Mesendoderm (in vitro differentiated cells): Measurements from ENCODE around the gene TMEM239. TPM values are rescaled to one million over a fixed set of nuclear protein-coding genes. Genes with fewer than 3 reads are reported as not detected.
"Not testable (repeated sequence)": the region's sequence is repeated elsewhere in the genome, so short reads cannot be mapped to it uniquely, and the experiment has no call there.

Experiments
- DNase-seq: peaks from one replicate; pipeline ENCODE4 v3.0.0; 2013
- H2AK5ac ChIP-seq: 2 replicates; pipeline ENCODE4 v1.6.1; 2013; ENCODE audit warnings: low read length, inconsistent platforms
- H2BK120ac ChIP-seq: 2 replicates; pipeline ENCODE4 v1.6.1; 2013; ENCODE audit warnings: low read depth, mild to moderate bottlenecking, low read length, moderate library complexity, mixed read lengths
- H2BK15ac ChIP-seq: replicated peaks from 2 replicates; pipeline ENCODE4 v1.6.1; 2013; ENCODE audit warnings: low read depth, mild to moderate bottlenecking, moderate library complexity
- H2BK5ac ChIP-seq: 2 replicates; pipeline ENCODE4 v1.6.1; 2013; ENCODE audit warnings: low read length, inconsistent platforms
- H3K18ac ChIP-seq: 2 replicates; pipeline ENCODE4 v1.6.1; 2013; ENCODE audit warnings: mild to moderate bottlenecking, low read length, mixed read lengths
- H3K23ac ChIP-seq: one replicate; pipeline ENCODE4 v1.6.1; 2013; ENCODE audit warnings: low read length
- H3K27ac ChIP-seq: 2 replicates; pipeline ENCODE4 v1.5.1; 2013; ENCODE audit warnings: low read depth, mild to moderate bottlenecking, inconsistent platforms, low read length, moderate library complexity
- H3K27me3 ChIP-seq: 2 replicates; pipeline ENCODE4 v1.6.1; 2013; ENCODE audit warnings: low read length, control low read depth, mild to moderate bottlenecking, inconsistent platforms; ENCODE audit not compliant: insufficient read depth, poor library complexity
- H3K36me3 ChIP-seq: 2 replicates; pipeline ENCODE4 v1.6.1; 2013; ENCODE audit warnings: low read length, inconsistent platforms; ENCODE audit not compliant: control insufficient read depth, insufficient read depth
- H3K4ac ChIP-seq: one replicate; pipeline ENCODE4 v1.6.1; 2013; ENCODE audit warnings: low read depth, mild to moderate bottlenecking, low read length, moderate library complexity
- H3K4me1 ChIP-seq: 2 replicates; pipeline ENCODE4 v1.6.1; 2013; ENCODE audit warnings: low read depth, low read length, inconsistent platforms; ENCODE audit not compliant: control insufficient read depth
- H3K4me2 ChIP-seq: 2 replicates; pipeline ENCODE4 v1.6.1; 2013; ENCODE audit warnings: low read length
- H3K4me3 ChIP-seq: 2 replicates; pipeline ENCODE4 v1.5.1; 2013; ENCODE audit warnings: mild to moderate bottlenecking, low read length
- H3K56ac ChIP-seq: one replicate; pipeline ENCODE4 v1.6.1; 2013; ENCODE audit warnings: low read length
- H3K79me1 ChIP-seq: 2 replicates; pipeline ENCODE4 v1.6.1; 2013; ENCODE audit warnings: low read length, inconsistent platforms
- H3K79me2 ChIP-seq: 2 replicates; pipeline ENCODE4 v1.6.1; 2013; ENCODE audit warnings: mild to moderate bottlenecking, low read length; ENCODE audit not compliant: control insufficient read depth, insufficient read depth
- H3K9ac ChIP-seq: 2 replicates; pipeline ENCODE4 v1.6.1; 2013; ENCODE audit warnings: low read length, inconsistent platforms
- H4K5ac ChIP-seq: one replicate; pipeline ENCODE4 v1.6.1; 2013; ENCODE audit warnings: low read length
- H4K8ac ChIP-seq: one replicate; pipeline ENCODE4 v1.6.1; 2013; ENCODE audit warnings: low read depth, mild to moderate bottlenecking, control low read depth, low read length, moderate library complexity
- WGBS: extraction: QIAGEN DNeasy Blood & Tissue Kit; methylation state at CpG from one replicate; pipeline ENCODE4 v1.1.7; 2013; ENCODE audit warnings: low lambda C conversion rate, missing lambda C conversion rate; ENCODE audit not compliant: insufficient coverage; ENCODE audit errors: extremely low coverage; 5-methylcytosine and 5-hydroxymethylcytosine counted together
- polyA plus RNA-seq, 2 experiments: library from polyadenylated mRNA; stranded (reverse); fragments of 200-250 nt; gene quantifications; one replicate each; pipeline ENCODE4 v1.2.3, GENCODE V29; 2013

Gene TMEM239
- polyA plus RNA-seq (2013, experiment 1 of 2), result not detected
- polyA plus RNA-seq (2013, experiment 2 of 2), result not detected

DNA sequence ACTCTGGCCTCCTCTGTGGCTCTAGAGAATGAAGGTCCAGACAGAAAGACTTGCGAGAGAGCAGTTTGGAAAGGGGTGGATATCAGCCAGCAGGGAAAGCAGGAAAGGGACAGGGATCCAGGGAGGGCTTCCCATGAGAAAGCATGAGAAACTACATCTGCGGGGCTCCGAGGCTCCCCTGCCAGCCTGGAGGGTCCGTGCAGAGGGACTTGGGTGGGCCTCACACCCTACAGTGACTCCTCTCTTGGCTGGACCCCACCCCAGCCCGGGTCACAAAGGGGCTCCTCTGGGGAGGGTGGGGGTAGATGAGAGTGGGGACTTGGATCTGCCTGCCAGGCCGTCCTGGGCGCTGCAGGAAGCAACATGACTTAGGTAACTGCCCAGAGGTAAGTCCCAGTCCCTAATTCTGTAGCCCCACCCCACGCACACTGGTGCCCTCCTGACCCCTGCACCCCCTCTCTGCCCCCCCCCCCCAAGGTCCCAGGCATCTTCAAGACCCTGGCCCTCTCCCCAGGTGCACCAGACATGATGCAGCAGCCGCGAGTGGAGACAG lies at the start of gene TMEM239:
Gene TMEM239, plus strand, starts transcription at position 335 of the 553 bp plus-strand sequence. Its CDS starts 191 bp downstream, at position 526.
- Histone ChIP-seq H3K27me3 (peaks cover 7% of the 10 kb centered on the region), H2AK5ac (no peak within 1 kb of the TSS), H4K5ac (no peak within 1 kb of the TSS), H3K27ac (no peak within 1 kb of the TSS), H3K79me2 (no peaks in the 10 kb centered on the region), H4K8ac (no peak within 1 kb of the TSS), H3K18ac (no peak within 1 kb of the TSS), H2BK15ac (no peak within 1 kb of the TSS), H3K23ac (no peak within 1 kb of the TSS), H2BK120ac (no peak within 1 kb of the TSS), H3K79me1 (no peaks in the 10 kb centered on the region), H3K4me2 (no peak within 1 kb of the TSS), H3K36me3 (no peaks in the 10 kb centered on the region), H3K56ac (no peak within 1 kb of the TSS), H3K9ac (no peak within 1 kb of the TSS), H3K4me3 (no peak within 1 kb of the TSS), H2BK5ac (no peak within 1 kb of the TSS), H3K4me1 (no peaks in the 10 kb centered on the region), H3K4ac (no peak within 1 kb of the TSS)
- no peak for DNase-seq
- WGBS, result no CpG with 5 or more reads among the region's 10 CpGs

DNA sequence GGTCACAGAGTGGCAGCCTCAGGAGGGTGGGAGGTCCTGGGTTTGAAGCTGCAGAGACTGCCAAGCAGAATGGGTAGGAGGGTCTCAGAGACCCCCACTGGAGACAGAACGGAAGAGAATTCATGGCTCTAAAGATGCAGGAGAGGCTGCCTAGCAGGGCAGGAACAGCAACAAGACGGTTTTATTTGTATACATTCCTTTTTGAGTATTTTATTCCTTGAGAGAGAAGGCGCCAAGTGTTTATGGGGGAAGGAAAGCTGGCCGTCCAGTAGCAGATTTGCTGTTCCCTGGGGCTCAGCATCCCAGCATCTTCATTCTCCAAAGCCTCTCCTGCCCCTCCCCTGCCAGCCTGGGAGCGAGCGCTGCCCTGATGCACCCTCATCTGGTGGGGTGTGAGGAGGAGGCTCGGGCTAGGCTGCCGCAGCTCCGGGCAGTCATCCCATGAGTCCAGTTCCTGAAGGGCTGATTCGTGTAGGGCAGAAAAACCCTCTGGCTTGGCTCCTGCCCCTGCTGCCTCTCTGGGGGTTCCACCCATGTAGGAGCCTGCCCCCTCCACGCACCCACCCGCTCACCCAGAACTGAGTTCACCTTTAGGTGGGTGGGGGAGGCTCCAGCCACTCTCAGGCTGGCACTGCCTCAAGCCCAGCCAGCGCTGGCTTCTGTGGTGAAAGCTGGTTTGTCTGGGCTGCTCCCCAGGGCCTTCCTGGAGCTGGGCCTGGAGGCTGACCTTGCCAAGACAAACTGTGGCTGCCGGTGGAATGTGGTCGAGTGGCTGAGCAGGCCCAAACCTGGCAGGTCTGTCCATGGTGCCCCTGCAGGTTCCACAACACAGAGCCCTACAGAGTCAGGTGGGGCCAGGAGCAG lies 48.2 kb upstream of the TMEM239 start:
- H3K36me3 ChIP-seq, result no peaks in the 10 kb centered on the region
- H2AK5ac ChIP-seq, result no peak overlapping the region
- H4K8ac ChIP-seq, result no peak overlapping the region
- H3K79me1 ChIP-seq, result no peaks in the 10 kb centered on the region
- H2BK120ac ChIP-seq, result no peak overlapping the region
- no peak overlapping the region for H3K18ac ChIP-seq
- no peak overlapping the region for H3K9ac ChIP-seq
- DNase-seq, result no peak
- no peak overlapping the region for H3K56ac ChIP-seq
- no peak overlapping the region for H3K4me2 ChIP-seq
- no peak overlapping the region for H2BK15ac ChIP-seq
- no CpG with 5 or more reads among the region's 15 CpGs for WGBS
- H3K27ac ChIP-seq, result no peak overlapping the region
- no peaks in the 10 kb centered on the region for H3K27me3 ChIP-seq
- no peak overlapping the region for H3K4me3 ChIP-seq
- no peak overlapping the region for H3K4ac ChIP-seq
- no peaks in the 10 kb centered on the region for H3K79me2 ChIP-seq
- H4K5ac ChIP-seq, result no peak overlapping the region
- no peak overlapping the region for H3K23ac ChIP-seq
- no peaks in the 10 kb centered on the region for H3K4me1 ChIP-seq
- no peak overlapping the region for H2BK5ac ChIP-seq

DNA sequence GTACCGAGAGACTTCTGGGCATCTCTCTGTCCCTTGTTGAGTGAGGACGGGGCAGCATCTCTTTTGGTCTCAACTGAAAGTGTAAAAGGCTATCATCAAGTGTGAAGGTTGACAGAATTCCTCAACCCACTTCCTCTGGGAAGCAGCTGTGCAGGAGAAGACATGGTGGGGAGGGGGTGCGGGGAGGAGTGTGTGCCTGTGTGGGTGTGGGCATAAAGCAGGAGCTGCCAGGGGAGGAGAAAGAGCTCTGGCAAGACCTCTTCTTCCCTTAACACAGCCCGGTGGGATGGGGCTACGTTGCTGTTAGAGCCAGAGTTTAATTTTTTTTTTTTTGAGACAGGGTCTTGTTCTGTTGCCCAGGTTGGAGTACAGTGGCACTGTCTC lies 47.5 kb upstream of the TMEM239 start:
- H3K4me2 ChIP-seq, result no peak overlapping the region
- H3K9ac ChIP-seq, result no peak overlapping the region
- H3K56ac ChIP-seq, result no peak overlapping the region
- no peaks in the 10 kb centered on the region for H3K79me2 ChIP-seq
- no peak overlapping the region for H4K8ac ChIP-seq
- no peaks in the 10 kb centered on the region for H3K36me3 ChIP-seq
- WGBS, result no CpG with 5 or more reads among the region's 5 CpGs
- H2BK5ac ChIP-seq, result no peak overlapping the region
- no peaks in the 10 kb centered on the region for H3K27me3 ChIP-seq
- H3K4me3 ChIP-seq, result no peak overlapping the region
- no peaks in the 10 kb centered on the region for H3K4me1 ChIP-seq
- no peak overlapping the region for H3K4ac ChIP-seq
- no peak overlapping the region for H2AK5ac ChIP-seq
- H2BK120ac ChIP-seq, result no peak overlapping the region
- H3K23ac ChIP-seq, result no peak overlapping the region
- H3K27ac ChIP-seq, result no peak overlapping the region
- no peak overlapping the region for H3K18ac ChIP-seq
- no peak overlapping the region for H4K5ac ChIP-seq
- H2BK15ac ChIP-seq, result no peak overlapping the region
- no peak for DNase-seq
- H3K79me1 ChIP-seq, result no peaks in the 10 kb centered on the region

GRCh38 chr20:2770091-2770490 lies 46.1 kb upstream of the TMEM239 start:
- H3K79me1 ChIP-seq, DNase-seq, H3K4ac ChIP-seq, H3K36me3 ChIP-seq, H4K5ac ChIP-seq, H3K4me2 ChIP-seq, H3K18ac ChIP-seq, H3K79me2 ChIP-seq, H3K9ac ChIP-seq, H3K56ac ChIP-seq, H3K27me3 ChIP-seq, H2BK15ac ChIP-seq, H2AK5ac ChIP-seq, H3K4me3 ChIP-seq, H3K27ac ChIP-seq, H3K23ac ChIP-seq, H2BK120ac ChIP-seq, H4K8ac ChIP-seq, H2BK5ac ChIP-seq, H3K4me1 ChIP-seq: not testable (repeated sequence)
- WGBS, result no CpG with 5 or more reads among the region's 12 CpGs

DNA sequence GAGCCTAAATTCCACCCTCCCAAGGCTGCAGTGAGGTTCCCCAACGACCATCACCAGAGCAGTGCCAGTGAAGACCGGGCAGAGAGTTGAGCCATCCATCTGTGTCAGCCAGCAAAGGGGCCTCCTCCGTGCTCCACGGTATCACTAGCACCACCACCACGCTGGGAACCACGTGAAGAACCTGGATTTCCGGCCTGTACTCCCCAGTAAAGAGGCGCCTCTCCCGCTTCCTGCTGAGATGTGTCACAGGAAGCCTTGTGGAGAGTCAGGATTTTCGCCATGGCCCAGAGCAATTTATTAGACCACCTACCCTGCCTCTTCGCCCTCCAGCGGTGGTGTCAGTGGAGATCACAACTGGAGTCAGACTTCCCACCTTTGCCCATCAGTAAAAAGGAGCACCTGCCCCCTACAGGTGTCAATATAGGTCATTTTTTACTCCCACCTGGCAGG lies 44.5 kb upstream of the TMEM239 start:
- Histone ChIP-seq H3K4me2 (no peak overlapping the region), H3K79me1 (no peaks in the 10 kb centered on the region), H3K18ac (no peak overlapping the region), H4K8ac (no peak overlapping the region), H3K4me1 (no peaks in the 10 kb centered on the region), H3K23ac (no peak overlapping the region), H3K4ac (no peak overlapping the region), H2AK5ac (no peak overlapping the region), H3K27me3 (no peaks in the 10 kb centered on the region), H3K56ac (no peak overlapping the region), H3K36me3 (no peaks in the 10 kb centered on the region), H2BK15ac (no peak overlapping the region), H3K79me2 (no peaks in the 10 kb centered on the region), H4K5ac (no peak overlapping the region), H3K4me3 (no peak overlapping the region), H3K27ac (no peak overlapping the region), H2BK120ac (no peak overlapping the region), H2BK5ac (no peak overlapping the region), H3K9ac (no peak overlapping the region)
- WGBS, result no CpG with 5 or more reads among the region's 12 CpGs
- peak; percentile 42 for DNase-seq
